Mucosa of descending colon (tissue), 3 donors: Measurements from ENCODE around the gene TIMM8B. TPM values are rescaled to one million over a fixed set of nuclear protein-coding genes. Genes with fewer than 3 reads are reported as not detected.

Experiments used
- ATAC-seq: fragments of 200-7000 bp; cut with Tn5 transposase; one replicate; pipeline ENCODE4 v1.9.1; 2020; ENCODE audit warnings: mild to moderate bottlenecking, moderate library complexity
- DNase-seq, 3 donors: peaks; one replicate each; pipeline ENCODE4 v3.0.0-alpha.2; 2020
- H3K36me3 ChIP-seq: fragments of 200-600 bp; one replicate; pipeline ENCODE4 v1.8.0; 2021; ENCODE audit warnings: low read depth, mild to moderate bottlenecking
- H3K4me1 ChIP-seq: fragments of 200-600 bp; one replicate; pipeline ENCODE4 v1.8.0; 2021; ENCODE audit warnings: low read depth, mild to moderate bottlenecking
- H3K4me3 ChIP-seq: fragments of 200-600 bp; one replicate; pipeline ENCODE4 v1.8.0; 2021; ENCODE audit warnings: mild to moderate bottlenecking
- H3K9me3 ChIP-seq: fragments of 200-600 bp; one replicate; pipeline ENCODE4 v1.8.0; 2021; ENCODE audit warnings: mild to moderate bottlenecking
- intact Hi-C, 2 donors: fragments of 100-400 bp; cut with DNase I in 1 of 2; cut with micrococcal nuclease in 1 of 2; formaldehyde crosslinking; loops; one replicate each; pipeline versions ENCODE4 v1.11.0 to v1.11.1; 2022; cut with DNase I, micrococcal nuclease
- total RNA-seq, 3 donors: library from RNA; stranded (reverse); fragmentation: NEBNext Ultra II Directional in 2 of 3; extraction: Animal tissue kit (Norgen Biotek cat#: 25700) in 2 of 3; gene quantifications; one replicate each; pipeline versions ENCODE4 v1.2.1 to v1.2.4, GENCODE V29; 2021 to 2023
- TF ChIP-seq, protein P1 (sequence below): fragments of 200-600 bp; IDR thresholded peaks from one replicate; pipeline ENCODE4 v1.8.0; 2022; ENCODE audit warnings: antibody characterized with exemption, mild to moderate bottlenecking
- donor health status: DM: no; HTN: no; CAD: no; lungs with moderate emphysema.
- donor health status: DM: no; HTN: no; CAD: no.
- donor health status: DM: no; HTN: yes; CAD: no.

TIMM8B gene
- total RNA-seq, 3 donors from 2014 or later: 37.9 to 56.5 (median 42.7) TPM

GRCh38 chr11:112127056-112127455, 40.5 kb upstream of the TIMM8B start:
- H3K9me3 ChIP-seq: no peaks in the 10 kb centered on the region
- intact Hi-C loops: no loop called here
- ATAC-seq (no peak), DNase-seq (no peak)
- TF ChIP-seq, protein P1, sequence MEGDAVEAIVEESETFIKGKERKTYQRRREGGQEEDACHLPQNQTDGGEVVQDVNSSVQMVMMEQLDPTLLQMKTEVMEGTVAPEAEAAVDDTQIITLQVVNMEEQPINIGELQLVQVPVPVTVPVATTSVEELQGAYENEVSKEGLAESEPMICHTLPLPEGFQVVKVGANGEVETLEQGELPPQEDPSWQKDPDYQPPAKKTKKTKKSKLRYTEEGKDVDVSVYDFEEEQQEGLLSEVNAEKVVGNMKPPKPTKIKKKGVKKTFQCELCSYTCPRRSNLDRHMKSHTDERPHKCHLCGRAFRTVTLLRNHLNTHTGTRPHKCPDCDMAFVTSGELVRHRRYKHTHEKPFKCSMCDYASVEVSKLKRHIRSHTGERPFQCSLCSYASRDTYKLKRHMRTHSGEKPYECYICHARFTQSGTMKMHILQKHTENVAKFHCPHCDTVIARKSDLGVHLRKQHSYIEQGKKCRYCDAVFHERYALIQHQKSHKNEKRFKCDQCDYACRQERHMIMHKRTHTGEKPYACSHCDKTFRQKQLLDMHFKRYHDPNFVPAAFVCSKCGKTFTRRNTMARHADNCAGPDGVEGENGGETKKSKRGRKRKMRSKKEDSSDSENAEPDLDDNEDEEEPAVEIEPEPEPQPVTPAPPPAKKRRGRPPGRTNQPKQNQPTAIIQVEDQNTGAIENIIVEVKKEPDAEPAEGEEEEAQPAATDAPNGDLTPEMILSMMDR: no peak
- H3K36me3 ChIP-seq: no peaks in the 10 kb centered on the region
- H3K4me1 ChIP-seq: peaks cover 36% of the 10 kb centered on the region
- no peak overlapping the region for H3K4me3 ChIP-seq

GRCh38 chr11:112123129-112123528, 36.6 kb upstream of the TIMM8B start:
- no peak for ATAC-seq
- TF ChIP-seq, protein P1: no peak
- DNase-seq: no peak
- Histone ChIP-seq H3K9me3 (no peaks in the 10 kb centered on the region), H3K4me1 (peaks cover 2% of the 10 kb centered on the region), H3K36me3 (no peaks in the 10 kb centered on the region), H3K4me3 (no peak overlapping the region)
- intact Hi-C loops: no loop called here

- no peaks in the 10 kb centered on the region for H3K9me3 ChIP-seq
- intact Hi-C loops: no loop called here
- H3K4me1 ChIP-seq: no peaks in the 10 kb centered on the region
- DNase-seq (no peak), ATAC-seq (no peak)
- H3K4me3 ChIP-seq: no peak overlapping the region
- TF ChIP-seq, protein P1: no peak
- no peaks in the 10 kb centered on the region for H3K36me3 ChIP-seq
Observed at GRCh38 chr11:112121981-112122615, 35.5 kb upstream of the TIMM8B start.

- TF ChIP-seq, protein P1: no peak
- DNase-seq (no peak), ATAC-seq (no peak)
- Histone ChIP-seq H3K9me3 (no peaks in the 10 kb centered on the region), H3K4me1 (no peaks in the 10 kb centered on the region), H3K4me3 (no peak overlapping the region), H3K36me3 (no peaks in the 10 kb centered on the region)
- intact Hi-C loops: loop anchor here (10.0 kb wide), 1 partner anchor 57 kb away; the partner anchor contains the start of gene BCO2 (in 2 of the 2)
Observed at GRCh38 chr11:112118176-112118575, 31.6 kb upstream of the TIMM8B start.

- H3K4me3 ChIP-seq: no peak overlapping the region
- intact Hi-C loops: loop anchor here (10.0 kb wide), 1 partner anchor 59 kb away; the partner anchor contains the start of gene BCO2 (in 2 of the 2)
- H3K9me3 ChIP-seq: no peaks in the 10 kb centered on the region
- DNase-seq (no peak), ATAC-seq (no peak)
- no peaks in the 10 kb centered on the region for H3K36me3 ChIP-seq
- H3K4me1 ChIP-seq: no peaks in the 10 kb centered on the region
- TF ChIP-seq, protein P1: no peak
Observed at GRCh38 chr11:112115386-112115785, 28.8 kb upstream of the TIMM8B start.
